Measurements from ENCODE around the gene ITGA11. TPM values are rescaled to one million over a fixed set of nuclear protein-coding genes. Genes with fewer than 3 reads are reported as not detected.
A peak's percentile ranks its signal among the peaks of the same experiment; 100 is the strongest.

Gene ITGA11
- total and polyA plus RNA-seq, 2 of the 4 experiments (the other 2 are of a cell fraction), result 4.1 to 6.6 TPM

DNA sequence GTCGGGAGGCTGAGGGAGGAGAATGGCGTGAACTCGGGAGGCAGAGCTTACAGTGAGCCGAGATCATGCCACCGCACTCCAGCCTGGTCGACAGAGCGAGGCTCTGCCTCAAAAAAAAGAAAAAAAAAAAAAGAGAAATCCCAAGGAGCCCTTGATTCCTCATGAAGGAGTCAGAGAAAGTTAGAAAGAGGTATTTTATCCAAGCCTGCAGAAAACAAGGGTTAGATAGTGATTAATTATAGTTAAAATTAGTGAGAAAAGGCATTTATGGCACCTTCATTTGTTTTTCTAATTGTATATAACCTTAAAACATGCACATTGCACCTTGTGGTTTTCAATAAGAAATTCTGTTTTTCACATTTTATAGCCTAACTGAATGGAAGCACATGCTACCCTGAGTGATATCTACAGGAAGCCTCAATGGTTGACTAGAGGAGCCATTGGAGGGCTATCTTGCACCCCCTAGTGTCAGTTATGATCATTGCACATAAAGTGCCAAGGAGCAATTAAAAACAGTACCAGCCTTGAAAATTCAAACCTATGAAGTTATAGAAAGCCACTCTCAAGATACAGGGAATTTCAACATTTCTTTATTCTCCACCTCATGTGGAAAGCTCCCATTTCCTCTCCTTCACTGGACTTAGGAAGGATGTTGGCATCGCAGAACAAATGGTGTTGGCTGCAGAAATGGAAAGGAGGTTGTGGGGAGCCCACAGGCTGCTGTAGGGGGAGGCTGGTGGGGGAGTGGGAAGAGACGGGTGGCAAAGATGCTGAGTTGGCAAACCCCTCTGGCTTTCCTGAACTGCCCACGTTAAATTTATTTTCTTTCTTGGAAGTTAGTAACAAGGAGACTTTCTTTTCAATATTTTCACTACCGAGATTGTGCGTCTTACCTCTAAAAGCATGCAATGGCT is 48.5 kb downstream of the ITGA11 start:
- Histone ChIP-seq H2BK120ac (ENCODE audit: low read depth, low read length) (peak overlapping the region; percentile 83), H3K23ac (ENCODE audit: low read depth, low read length) (peak overlapping the region; percentile 43; the same call in 1 of the 2 replicates), H4K8ac (ENCODE audit: low read depth in 2 of 2, low read length in 2 of 2) (peak overlapping the region; percentile 48 to 76), H2AK9ac (replicated peaks; ENCODE audit: low read depth, low read length, poor library complexity) (peak overlapping the region; percentile 83), H4K5ac (ENCODE audit: low read depth, low read length) (peak overlapping the region; percentile 89), H4K91ac (ENCODE audit: insufficient read depth, low read depth, low read length) (peak overlapping the region; percentile 85), H3K4me2 (ENCODE audit: low read depth, low read length) (no peak overlapping the region), H4K20me1 (ENCODE audit: insufficient read depth, low read length) (peaks cover 9% of the 10 kb centered on the region; the same call in 1 of the 2 replicates), H2BK20ac (ENCODE audit: low read depth, low read length) (peak overlapping the region; percentile 87), H3K56ac (ENCODE audit: extremely low read depth, insufficient read depth, low read length) (peak overlapping the region; percentile 37; the same call in 1 of the 2 replicates), H2AK5ac (ENCODE audit: low read depth, low read length) (peak overlapping the region; percentile 87), H3K36me3 (ENCODE audit: control insufficient read depth, insufficient read depth, low read length) (no peaks in the 10 kb centered on the region), H3K4ac (ENCODE audit: low read depth, low read length) (peak overlapping the region; percentile 75), H3K9ac (ENCODE audit: low read depth, low read length) (peak overlapping the region; percentile 59; the same call in 1 of the 2 replicates), H3K4me3 (ENCODE audit: insufficient read depth, low read depth, low read length) (no peak overlapping the region), H3K18ac (ENCODE audit: low read depth, low read length) (peak overlapping the region; percentile 77), H2BK15ac (ENCODE audit: low read depth, low read length) (peak overlapping the region; percentile 97; the same call in 2 of the 3 replicates), H3K27me3 (ENCODE audit: control insufficient read depth, insufficient read depth, low read length) (no peaks in the 10 kb centered on the region), H2BK5ac (ENCODE audit: low read depth, low read length, poor library complexity, severe bottlenecking) (peak overlapping the region; percentile 75), H3K14ac (replicated peaks; ENCODE audit: low read depth, low read length) (peak overlapping the region; percentile 92), H3K4me1 (ENCODE audit: control insufficient read depth, insufficient read depth, low read length) (peaks cover 47% of the 10 kb centered on the region), H3K9me3 (ENCODE audit: control insufficient read depth, insufficient read depth, low read length) (no peaks in the 10 kb centered on the region), H2AFZ (replicated peaks; ENCODE audit: low read length, poor library complexity) (peak overlapping the region; percentile 60), H3K9me1 (ENCODE audit: insufficient read depth, low read length) (peaks cover 51% of the 10 kb centered on the region), H3K27ac (ENCODE audit: insufficient read depth, low read length) (peak overlapping the region; percentile 86), H3K79me1 (ENCODE audit: low read depth in 1 of 2, low read length in 2 of 2) (peaks cover 0 to 57% of the 10 kb centered on the region in 2 experiments; a peak in 2 of 4 replicates)
- TF ChIP-seq SMC3 (IDR thresholded peaks at IDR 0.05; ENCODE audit: low read depth, low read length), result peak; percentile 50
- TF ChIP-seq, protein P1, sequence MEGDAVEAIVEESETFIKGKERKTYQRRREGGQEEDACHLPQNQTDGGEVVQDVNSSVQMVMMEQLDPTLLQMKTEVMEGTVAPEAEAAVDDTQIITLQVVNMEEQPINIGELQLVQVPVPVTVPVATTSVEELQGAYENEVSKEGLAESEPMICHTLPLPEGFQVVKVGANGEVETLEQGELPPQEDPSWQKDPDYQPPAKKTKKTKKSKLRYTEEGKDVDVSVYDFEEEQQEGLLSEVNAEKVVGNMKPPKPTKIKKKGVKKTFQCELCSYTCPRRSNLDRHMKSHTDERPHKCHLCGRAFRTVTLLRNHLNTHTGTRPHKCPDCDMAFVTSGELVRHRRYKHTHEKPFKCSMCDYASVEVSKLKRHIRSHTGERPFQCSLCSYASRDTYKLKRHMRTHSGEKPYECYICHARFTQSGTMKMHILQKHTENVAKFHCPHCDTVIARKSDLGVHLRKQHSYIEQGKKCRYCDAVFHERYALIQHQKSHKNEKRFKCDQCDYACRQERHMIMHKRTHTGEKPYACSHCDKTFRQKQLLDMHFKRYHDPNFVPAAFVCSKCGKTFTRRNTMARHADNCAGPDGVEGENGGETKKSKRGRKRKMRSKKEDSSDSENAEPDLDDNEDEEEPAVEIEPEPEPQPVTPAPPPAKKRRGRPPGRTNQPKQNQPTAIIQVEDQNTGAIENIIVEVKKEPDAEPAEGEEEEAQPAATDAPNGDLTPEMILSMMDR (conservative IDR thresholded peaks at IDR 0.05; ENCODE audit: low read depth, low read length), result peak; percentile 66
- TF ChIP-seq FOS (IDR thresholded peaks at IDR 0.05; ENCODE audit: low read depth, low read length), result no peak
- peak; percentile 56 for TF ChIP-seq RAD21 (IDR thresholded peaks at IDR 0.05; ENCODE audit: low read length)
- no peak for TF ChIP-seq MAZ (IDR thresholded peaks at IDR 0.05; ENCODE audit: borderline replicate concordance, low read depth, low read length)
- TF ChIP-seq MAFK (IDR thresholded peaks at IDR 0.05; ENCODE audit: low read depth, low read length), result peak; percentile 59
- TF ChIP-seq BHLHE40 (IDR thresholded peaks at IDR 0.05; ENCODE audit: low read depth, low read length), result no peak
- intact Hi-C loops (cut with micrococcal nuclease), result loop anchor here (1.0 kb wide), 2 partner anchors 31 to 77 kb away; no protein-coding TSS in a partner anchor
- WGBS, 2 experiments (ENCODE audit: extremely low coverage in 2 of 2, insufficient read length in 1 of 2), result 100% methylated on average over 2 of the region's 12 CpGs; no CpG with 5 or more reads in 1 of the 2 experiments
- POLR2A ChIA-PET (ENCODE audit: unreplicated experiment), result no interaction called here
- in situ Hi-C loops (cut with MboI; ENCODE audit: low sequenced_read_pairs), result no loop called here
- CTCF ChIA-PET, result interaction anchor here (0.6 to 1.1 kb wide), 4 partner anchors 44 to 1641 kb away, joined by 3 to 5 read pairs (median 4); no protein-coding TSS in a partner anchor
- BruUV-seq (replicated peaks), result no TSS peak
- dilution Hi-C loops (cut with HindIII; ENCODE audit: low sequenced_read_pairs, unreplicated experiment), result no loop called here
- ATAC-seq (ENCODE audit: low read depth), result no peak
- peak; percentile 31 for DNase-seq

Data from IMR-90 (cell line).